Measurements from ENCODE around the gene GPD1L. TPM values are rescaled to one million over a fixed set of nuclear protein-coding genes. Genes with fewer than 3 reads are reported as not detected.

The GPD1L gene
- total and polyA plus RNA-seq, 10 of the 15 experiments (the other 5 are each of a cell fraction or from before 2014, with no cell fraction given) = 0.77 to 4.8 (median 3.9) TPM

GRCh38 chr3:32186876-32187275 lies 80.5 kb downstream of the GPD1L start:
- H3K4me2 ChIP-seq (ENCODE audit: control insufficient read depth, insufficient read depth) = no peak overlapping the region
- H3K9ac ChIP-seq (ENCODE audit: control insufficient read depth, insufficient read depth, low read length) = no peak overlapping the region
- H2AFZ ChIP-seq (ENCODE audit: control insufficient read depth, low read depth, low read length) = no peak overlapping the region
- no peaks in the 10 kb centered on the region for H3K4me1 ChIP-seq (ENCODE audit: control insufficient read depth, insufficient read depth, low read length)
- CTCF ChIA-PET = no interaction called here
- ATAC-seq (no peak), DNase-seq (ENCODE audit: low read depth, low spot score) (no peak), FAIRE-seq (no peak)
- no peak for TF ChIP-seq PML (IDR thresholded peaks at IDR 0.05; ENCODE audit: low read length)
- TF ChIP-seq IRF3 (IDR thresholded peaks at IDR 0.05) = no peak
- no peak for TF ChIP-seq CREB1 (IDR thresholded peaks at IDR 0.05; ENCODE audit: low read depth)
- no peak for TF ChIP-seq WRNIP1 (IDR thresholded peaks at IDR 0.05; ENCODE audit: borderline replicate concordance, low read depth, low read length)
- in situ Hi-C loops (cut with MboI) = no loop called here
- no peak overlapping the region for H3K27ac ChIP-seq (ENCODE audit: control insufficient read depth, insufficient read depth)
- H3K36me3 ChIP-seq (ENCODE audit: control insufficient read depth in 2 of 2, insufficient read depth in 2 of 2, low read length in 1 of 2) = no peaks in the 10 kb centered on the region
- no peaks in the 10 kb centered on the region for H3K79me2 ChIP-seq (ENCODE audit: control insufficient read depth, insufficient read depth, low read length)
- RAD21 ChIA-PET (ENCODE audit: unreplicated experiment) = no interaction called here
- H3K27me3 ChIP-seq (replicated peaks in 1 of 2; ENCODE audit: control insufficient read depth in 2 of 2, insufficient read depth in 2 of 2, low read length in 1 of 2) = no peaks in the 10 kb centered on the region; a peak in 1 of 4 replicates
- no peaks in the 10 kb centered on the region for H3K9me3 ChIP-seq (replicated peaks; ENCODE audit: control insufficient read depth, insufficient read depth, low read length)
- WGBS (ENCODE audit: insufficient coverage, insufficient replicate concordance, low lambda C conversion rate, missing lambda C conversion rate) = 31% methylated on average over 2 of the region's 2 CpGs
- POLR2A ChIA-PET = no interaction called here
- intact Hi-C loops (cut with micrococcal nuclease; ENCODE audit: unreplicated experiment) = no loop called here
- BruUV-seq (replicated peaks) = no TSS peak
- SMC1A ChIA-PET (ENCODE audit: uncharacterized antibody, unreplicated experiment) = no interaction called here
- H4K20me1 ChIP-seq (ENCODE audit: control insufficient read depth, insufficient read depth) = no peaks in the 10 kb centered on the region
- no peak overlapping the region for H3K4me3 ChIP-seq

GRCh38 chr3:32189693-32190092 lies 83.3 kb downstream of the GPD1L start:
- H3K4me2 ChIP-seq (ENCODE audit: control insufficient read depth, insufficient read depth) = no peak overlapping the region
- BruUV-seq (replicated peaks) = no TSS peak
- H3K79me2 ChIP-seq (ENCODE audit: control insufficient read depth, insufficient read depth, low read length) = no peaks in the 10 kb centered on the region
- H3K27ac ChIP-seq (ENCODE audit: control insufficient read depth, insufficient read depth) = no peak overlapping the region
- ChIA-PET RAD21 (ENCODE audit: unreplicated experiment) (no interaction called here), POLR2A (no interaction called here), SMC1A (ENCODE audit: uncharacterized antibody, unreplicated experiment) (no interaction called here), CTCF (no interaction called here)
- no peak overlapping the region for H2AFZ ChIP-seq (ENCODE audit: control insufficient read depth, low read depth, low read length)
- no peak for ATAC-seq
- H3K9me3 ChIP-seq (replicated peaks; ENCODE audit: control insufficient read depth, insufficient read depth, low read length) = no peaks in the 10 kb centered on the region
- no peak overlapping the region for H3K4me3 ChIP-seq
- H3K27me3 ChIP-seq (replicated peaks in 1 of 2; ENCODE audit: control insufficient read depth in 2 of 2, insufficient read depth in 2 of 2, low read length in 1 of 2) = no peaks in the 10 kb centered on the region; a peak in 1 of 4 replicates
- DNase-seq (ENCODE audit: low read depth, low spot score) = no peak
- no peaks in the 10 kb centered on the region for H3K36me3 ChIP-seq (ENCODE audit: control insufficient read depth in 2 of 2, insufficient read depth in 2 of 2, low read length in 1 of 2)
- H4K20me1 ChIP-seq (ENCODE audit: control insufficient read depth, insufficient read depth) = no peaks in the 10 kb centered on the region
- H3K4me1 ChIP-seq (ENCODE audit: control insufficient read depth, insufficient read depth, low read length) = no peaks in the 10 kb centered on the region
- intact Hi-C loops (cut with micrococcal nuclease; ENCODE audit: unreplicated experiment) (no loop called here), in situ Hi-C loops (cut with MboI) (no loop called here)
- H3K9ac ChIP-seq (ENCODE audit: control insufficient read depth, insufficient read depth, low read length) = no peak overlapping the region
- FAIRE-seq = no peak
- WGBS (ENCODE audit: insufficient coverage, insufficient replicate concordance, low lambda C conversion rate, missing lambda C conversion rate) = 0% methylated on average over 3 of the region's 3 CpGs
- TF ChIP-seq RELB (IDR thresholded peaks at IDR 0.05; ENCODE audit: low read depth) (no peak), IKZF2 (IDR thresholded peaks at IDR 0.05) (no peak), MEF2A (IDR thresholded peaks at IDR 0.05; ENCODE audit: insufficient read depth, low read depth, low read length) (no peak), SMC3 (IDR thresholded peaks at IDR 0.05; ENCODE audit: borderline replicate concordance, low read length) (no peak), MYB (IDR thresholded peaks at IDR 0.05; ENCODE audit: borderline replicate concordance, low read depth, low read length) (no peak), E2F4 (IDR thresholded peaks at IDR 0.05; ENCODE audit: low read depth, low read length) (no peak), KAT2A (conservative IDR thresholded peaks at IDR 0.05; ENCODE audit: control insufficient read depth, low read depth, low read length) (no peak), CBFB (IDR thresholded peaks at IDR 0.05; ENCODE audit: low read depth) (no peak), ZSCAN29 (IDR thresholded peaks at IDR 0.05) (no peak), CTCF (IDR thresholded peaks at IDR 0.05 in 2 of 3, conservative IDR thresholded peaks at IDR 0.05 in 1 of 3; ENCODE audit: control insufficient read depth in 2 of 3, extremely low read depth in 1 of 3, insufficient read depth in 1 of 3, low read depth in 3 of 3, low read length in 3 of 3) (no peak)

Data from GM12878 (cell line).